Ishikawa (cell line): ENCODE measurements around the gene INTS14.

Experiments used
- CEBPB ChIP-seq: IDR thresholded peaks from 2 replicates; pipeline ENCODE4 v1.6.1; 2012
- CREB1 ChIP-seq: IDR thresholded peaks from 2 replicates; pipeline ENCODE4 v1.6.1; 2012; ENCODE audit warnings: low read depth
- EGR1 ChIP-seq: IDR thresholded peaks from 2 replicates; pipeline ENCODE4 v1.6.1; 2012
- EP300 ChIP-seq: IDR thresholded peaks from 2 replicates; pipeline ENCODE4 v1.6.1; 2012; ENCODE audit warnings: borderline replicate concordance
- FOXM1 ChIP-seq: IDR thresholded peaks from 2 replicates; pipeline ENCODE4 v1.6.1; 2012; ENCODE audit warnings: low read depth, borderline replicate concordance
- NFIC ChIP-seq: IDR thresholded peaks from 2 replicates; pipeline ENCODE4 v1.6.1; 2012
- RAD21 ChIP-seq: IDR thresholded peaks from 2 replicates; pipeline ENCODE4 v1.6.1; 2012; ENCODE audit warnings: low read depth
- TAF1 ChIP-seq: IDR thresholded peaks from 2 replicates; pipeline ENCODE4 v1.6.1; 2012; ENCODE audit warnings: low read depth, mild to moderate bottlenecking
- TCF12 ChIP-seq: IDR thresholded peaks from 2 replicates; pipeline ENCODE4 v1.6.1; 2012; ENCODE audit warnings: low read depth
- TEAD4 ChIP-seq: IDR thresholded peaks from 2 replicates; pipeline ENCODE4 v1.6.1; 2012
- YY1 ChIP-seq: IDR thresholded peaks from 2 replicates; pipeline ENCODE4 v1.6.1; 2012; ENCODE audit warnings: low read depth
- ZBTB7A ChIP-seq: IDR thresholded peaks from 2 replicates; pipeline ENCODE4 v1.6.1; 2012; ENCODE audit warnings: low read depth
- TF ChIP-seq, protein P1 (sequence below): IDR thresholded peaks from 2 replicates; pipeline ENCODE4 v1.6.1; 2012
- TF ChIP-seq, protein P2 (sequence below): IDR thresholded peaks from 2 replicates; pipeline ENCODE4 v1.6.1; 2012
- TF ChIP-seq, protein P3 (sequence below): IDR thresholded peaks from 2 replicates; pipeline ENCODE4 v1.6.1; 2012; ENCODE audit warnings: low read depth, mild to moderate bottlenecking

Gene INTS14

DNA sequence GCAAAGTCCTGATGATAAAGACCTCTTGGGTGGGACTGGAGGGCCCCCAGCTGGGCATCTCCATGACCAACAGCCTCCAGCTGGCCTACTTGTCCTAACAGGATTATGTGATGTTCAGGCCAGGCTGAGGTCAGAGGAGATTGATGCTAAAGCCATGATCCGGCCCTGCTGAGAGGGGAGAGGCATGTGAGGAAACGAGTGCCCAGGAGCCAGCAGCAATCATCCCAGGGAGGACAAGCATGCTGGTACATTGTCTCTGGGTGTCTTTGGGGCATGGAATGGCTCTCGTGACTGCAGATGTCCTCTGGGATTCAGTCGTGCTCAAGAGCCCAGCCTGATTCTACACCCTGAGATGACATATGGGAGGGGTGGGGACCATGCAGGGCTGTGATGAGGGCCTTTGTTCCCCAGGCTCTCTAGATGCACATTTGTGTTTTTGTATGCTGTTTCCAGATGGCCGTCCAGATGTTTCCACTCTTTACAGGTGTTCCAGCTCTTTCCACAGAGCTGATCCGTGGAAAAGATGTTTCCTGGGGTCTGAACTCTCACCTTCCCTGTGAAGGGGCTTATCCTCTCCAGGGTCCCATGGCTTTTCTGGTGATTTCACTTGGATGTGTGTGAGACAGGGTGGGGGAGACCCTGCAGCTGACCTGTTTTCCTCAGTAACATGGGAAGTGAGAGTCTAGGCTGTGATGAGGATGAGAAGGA, 31.0 kb upstream of the INTS14 start:
- no peak for TF ChIP-seq CEBPB
- no peak for TF ChIP-seq EP300

DNA sequence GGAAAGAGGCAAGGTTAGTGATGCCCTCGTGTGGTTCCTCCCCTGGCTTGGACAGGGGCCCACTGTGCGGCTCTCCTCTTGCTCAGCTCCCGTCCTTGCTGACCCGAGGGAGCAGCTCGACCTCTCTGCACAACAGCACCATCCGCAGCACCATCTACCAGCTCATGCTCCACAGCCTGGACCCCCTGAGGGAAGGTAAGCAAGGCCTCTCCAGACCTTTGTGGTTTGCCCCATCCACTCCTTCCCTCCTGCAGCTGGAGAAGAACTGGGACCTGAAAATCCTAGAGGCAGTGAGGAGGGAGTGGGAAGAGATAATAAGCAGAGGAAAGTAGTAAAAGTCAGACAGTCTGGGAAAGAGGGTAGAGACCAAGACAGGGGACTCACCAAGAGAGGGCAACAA, 28.6 kb upstream of the INTS14 start:
- TF ChIP-seq, protein P1, sequence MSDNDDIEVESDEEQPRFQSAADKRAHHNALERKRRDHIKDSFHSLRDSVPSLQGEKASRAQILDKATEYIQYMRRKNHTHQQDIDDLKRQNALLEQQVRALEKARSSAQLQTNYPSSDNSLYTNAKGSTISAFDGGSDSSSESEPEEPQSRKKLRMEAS = no peak
- TF ChIP-seq NFIC (no peak), CEBPB (no peak), TEAD4 (no peak), EP300 (no peak), TAF1 (no peak), FOXM1 (no peak), YY1 (no peak), CREB1 (no peak), TCF12 (no peak), RAD21 (no peak)
- TF ChIP-seq, protein P2, sequence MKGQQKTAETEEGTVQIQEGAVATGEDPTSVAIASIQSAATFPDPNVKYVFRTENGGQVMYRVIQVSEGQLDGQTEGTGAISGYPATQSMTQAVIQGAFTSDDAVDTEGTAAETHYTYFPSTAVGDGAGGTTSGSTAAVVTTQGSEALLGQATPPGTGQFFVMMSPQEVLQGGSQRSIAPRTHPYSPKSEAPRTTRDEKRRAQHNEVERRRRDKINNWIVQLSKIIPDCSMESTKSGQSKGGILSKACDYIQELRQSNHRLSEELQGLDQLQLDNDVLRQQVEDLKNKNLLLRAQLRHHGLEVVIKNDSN = no peak
- TF ChIP-seq, protein P3, sequence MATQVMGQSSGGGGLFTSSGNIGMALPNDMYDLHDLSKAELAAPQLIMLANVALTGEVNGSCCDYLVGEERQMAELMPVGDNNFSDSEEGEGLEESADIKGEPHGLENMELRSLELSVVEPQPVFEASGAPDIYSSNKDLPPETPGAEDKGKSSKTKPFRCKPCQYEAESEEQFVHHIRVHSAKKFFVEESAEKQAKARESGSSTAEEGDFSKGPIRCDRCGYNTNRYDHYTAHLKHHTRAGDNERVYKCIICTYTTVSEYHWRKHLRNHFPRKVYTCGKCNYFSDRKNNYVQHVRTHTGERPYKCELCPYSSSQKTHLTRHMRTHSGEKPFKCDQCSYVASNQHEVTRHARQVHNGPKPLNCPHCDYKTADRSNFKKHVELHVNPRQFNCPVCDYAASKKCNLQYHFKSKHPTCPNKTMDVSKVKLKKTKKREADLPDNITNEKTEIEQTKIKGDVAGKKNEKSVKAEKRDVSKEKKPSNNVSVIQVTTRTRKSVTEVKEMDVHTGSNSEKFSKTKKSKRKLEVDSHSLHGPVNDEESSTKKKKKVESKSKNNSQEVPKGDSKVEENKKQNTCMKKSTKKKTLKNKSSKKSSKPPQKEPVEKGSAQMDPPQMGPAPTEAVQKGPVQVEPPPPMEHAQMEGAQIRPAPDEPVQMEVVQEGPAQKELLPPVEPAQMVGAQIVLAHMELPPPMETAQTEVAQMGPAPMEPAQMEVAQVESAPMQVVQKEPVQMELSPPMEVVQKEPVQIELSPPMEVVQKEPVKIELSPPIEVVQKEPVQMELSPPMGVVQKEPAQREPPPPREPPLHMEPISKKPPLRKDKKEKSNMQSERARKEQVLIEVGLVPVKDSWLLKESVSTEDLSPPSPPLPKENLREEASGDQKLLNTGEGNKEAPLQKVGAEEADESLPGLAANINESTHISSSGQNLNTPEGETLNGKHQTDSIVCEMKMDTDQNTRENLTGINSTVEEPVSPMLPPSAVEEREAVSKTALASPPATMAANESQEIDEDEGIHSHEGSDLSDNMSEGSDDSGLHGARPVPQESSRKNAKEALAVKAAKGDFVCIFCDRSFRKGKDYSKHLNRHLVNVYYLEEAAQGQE = no peak

DNA sequence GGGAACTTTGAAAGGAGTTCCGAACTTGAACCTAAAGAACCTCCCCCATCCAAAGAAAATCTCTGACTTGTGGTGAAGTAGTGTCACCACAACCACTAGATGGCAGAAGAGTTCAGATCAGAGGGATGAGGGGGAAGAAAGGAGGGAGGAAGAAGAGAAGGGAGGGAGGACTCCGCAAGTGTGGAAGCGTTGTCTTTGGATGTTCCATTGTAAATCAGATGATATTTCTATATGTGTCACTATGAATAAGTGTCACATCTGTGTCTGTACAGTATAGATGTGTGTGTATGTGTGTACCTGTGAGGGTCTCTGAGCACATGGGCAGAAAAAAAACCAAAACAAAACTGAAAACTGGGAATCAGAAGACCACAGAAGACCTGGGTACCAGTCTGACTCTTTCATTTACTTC, 27.8 kb upstream of the INTS14 start:
- TF ChIP-seq ZBTB7A (no peak), RAD21 (peak; percentile 89)

DNA sequence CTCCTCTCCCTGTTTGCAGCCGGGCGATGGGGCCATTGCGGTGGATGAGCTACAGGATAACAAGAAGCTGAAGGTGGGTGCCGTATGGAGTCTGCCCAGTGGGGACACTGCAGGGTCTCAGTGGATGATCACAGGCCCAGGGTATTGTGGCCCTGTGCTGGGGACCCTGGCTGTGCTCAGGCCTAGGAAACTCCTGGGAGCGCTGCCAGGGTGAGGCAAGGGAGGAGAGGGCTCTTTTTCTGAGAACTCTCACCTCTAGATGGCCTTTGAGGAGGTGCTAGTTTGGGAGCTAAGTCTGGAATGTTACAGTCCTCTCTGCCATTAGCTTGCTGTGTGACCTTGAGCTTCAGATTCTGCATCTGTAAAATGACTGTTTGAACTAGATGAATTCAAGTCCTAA, 27.2 kb upstream of the INTS14 start:
- no peak for TF ChIP-seq EGR1
- TF ChIP-seq ZBTB7A = no peak
- TF ChIP-seq TCF12 = no peak
- TF ChIP-seq, protein P3 = no peak
- no peak for TF ChIP-seq CEBPB
- TF ChIP-seq NFIC = no peak
- TF ChIP-seq EP300 = no peak
- no peak for TF ChIP-seq RAD21
- TF ChIP-seq, protein P2 = no peak
- TF ChIP-seq TEAD4 = no peak
- TF ChIP-seq, protein P1 = no peak
- TF ChIP-seq YY1 = no peak
- no peak for TF ChIP-seq FOXM1
- TF ChIP-seq CREB1 = no peak
- TF ChIP-seq TAF1 = no peak

DNA sequence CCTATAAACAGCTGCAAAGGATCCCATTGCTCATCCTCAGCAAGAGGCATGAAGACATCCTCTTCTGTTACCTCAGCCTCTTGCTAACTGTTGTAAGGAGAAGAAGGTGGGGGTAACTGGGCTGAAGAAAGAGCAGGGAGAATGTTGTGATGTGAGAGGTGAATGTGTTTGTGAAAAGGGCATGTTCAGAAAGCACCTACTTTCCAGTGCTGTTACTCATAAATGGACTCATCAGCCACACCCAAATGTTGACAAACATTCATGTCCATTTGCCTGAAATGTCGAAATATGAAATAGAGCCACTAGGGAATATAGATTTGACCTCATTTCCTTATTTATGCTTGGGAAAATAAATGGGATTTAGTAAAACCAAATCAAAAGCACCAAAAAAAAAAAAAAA, 23.4 kb upstream of the INTS14 start:
- TF ChIP-seq EP300 = no peak
- no peak for TF ChIP-seq YY1
- TF ChIP-seq FOXM1 = no peak

DNA sequence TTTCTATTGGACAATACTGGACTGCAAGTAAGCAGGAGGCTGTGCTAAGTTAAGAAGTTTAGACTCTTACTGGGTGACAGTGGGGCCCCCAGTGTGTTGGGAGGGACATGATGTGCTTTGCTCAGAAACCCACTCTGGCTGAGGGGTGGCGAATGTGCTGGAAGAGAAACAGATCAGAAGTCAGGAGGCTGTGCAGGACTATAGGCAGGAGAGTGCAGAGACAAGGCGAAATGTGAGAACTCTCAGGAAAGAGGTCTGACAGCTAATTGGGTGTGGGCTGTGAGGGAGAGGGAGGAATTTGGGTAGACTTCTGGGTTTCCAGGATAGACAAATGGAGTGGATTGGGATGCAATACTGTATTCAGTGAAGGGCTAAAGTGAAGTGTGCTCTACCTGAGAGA, 22.8 kb upstream of the INTS14 start:
- TF ChIP-seq FOXM1 (no peak), TCF12 (no peak), CEBPB (no peak), TEAD4 (no peak), ZBTB7A (no peak), EP300 (no peak), RAD21 (no peak), EGR1 (no peak), NFIC (no peak), YY1 (no peak), TAF1 (no peak)
- TF ChIP-seq, protein P1 = no peak
- TF ChIP-seq, protein P3 = no peak
- TF ChIP-seq, protein P2 = no peak
